Islet of Langerhans (tissue), 1 donor: Measurements from ENCODE around the gene CYP4F2.
"Not testable (repeated sequence)": the region's sequence is repeated elsewhere in the genome, so short reads cannot be mapped to it uniquely, and the experiment has no call there.

Source experiments
- FAIRE-seq: peaks from one replicate; lab custom pipeline; 2011; peaks lifted over from hg19 to GRCh38; lab: Jason Lieb, UNC

CYP4F2 gene, protein sequence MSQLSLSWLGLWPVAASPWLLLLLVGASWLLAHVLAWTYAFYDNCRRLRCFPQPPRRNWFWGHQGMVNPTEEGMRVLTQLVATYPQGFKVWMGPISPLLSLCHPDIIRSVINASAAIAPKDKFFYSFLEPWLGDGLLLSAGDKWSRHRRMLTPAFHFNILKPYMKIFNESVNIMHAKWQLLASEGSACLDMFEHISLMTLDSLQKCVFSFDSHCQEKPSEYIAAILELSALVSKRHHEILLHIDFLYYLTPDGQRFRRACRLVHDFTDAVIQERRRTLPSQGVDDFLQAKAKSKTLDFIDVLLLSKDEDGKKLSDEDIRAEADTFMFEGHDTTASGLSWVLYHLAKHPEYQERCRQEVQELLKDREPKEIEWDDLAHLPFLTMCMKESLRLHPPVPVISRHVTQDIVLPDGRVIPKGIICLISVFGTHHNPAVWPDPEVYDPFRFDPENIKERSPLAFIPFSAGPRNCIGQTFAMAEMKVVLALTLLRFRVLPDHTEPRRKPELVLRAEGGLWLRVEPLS

DNA sequence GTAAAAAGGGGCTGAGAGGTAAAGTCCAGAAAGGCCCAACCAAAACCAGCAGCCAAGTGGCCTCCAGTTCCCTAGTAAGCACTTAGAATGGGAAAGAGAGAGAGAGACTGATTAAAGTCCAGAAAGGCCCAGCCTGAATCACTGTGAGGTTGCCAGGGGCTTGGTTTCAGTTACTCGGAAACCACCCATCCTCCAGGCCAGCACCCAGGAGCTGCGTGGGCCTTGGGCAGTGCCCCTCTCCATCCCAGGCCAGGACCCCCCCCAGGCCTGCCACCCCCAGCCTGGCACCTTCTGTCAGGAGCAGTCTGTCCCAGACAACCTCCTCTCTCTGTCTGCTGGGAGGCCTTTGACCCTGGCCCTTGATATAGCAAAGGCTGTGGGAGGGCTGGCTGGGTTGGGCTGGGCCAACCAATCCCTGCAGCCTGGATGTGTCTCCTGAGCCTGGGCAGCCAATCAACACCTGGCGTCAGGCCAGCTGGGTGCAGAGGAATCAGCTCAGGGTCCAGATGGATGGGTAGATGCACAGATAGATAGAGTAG lies at the start of gene CYP4F2:
CYP4F2 (minus strand) TSS at position 337 of the 539 bp plus-strand sequence. CDS start 463 bp downstream, outside the sequence.
- FAIRE-seq, result no peak

- FAIRE-seq, result no peak
These were observed 47.4 kb upstream of the CYP4F2 start for GRCh38 chr19:15945301-15945700.

DNA sequence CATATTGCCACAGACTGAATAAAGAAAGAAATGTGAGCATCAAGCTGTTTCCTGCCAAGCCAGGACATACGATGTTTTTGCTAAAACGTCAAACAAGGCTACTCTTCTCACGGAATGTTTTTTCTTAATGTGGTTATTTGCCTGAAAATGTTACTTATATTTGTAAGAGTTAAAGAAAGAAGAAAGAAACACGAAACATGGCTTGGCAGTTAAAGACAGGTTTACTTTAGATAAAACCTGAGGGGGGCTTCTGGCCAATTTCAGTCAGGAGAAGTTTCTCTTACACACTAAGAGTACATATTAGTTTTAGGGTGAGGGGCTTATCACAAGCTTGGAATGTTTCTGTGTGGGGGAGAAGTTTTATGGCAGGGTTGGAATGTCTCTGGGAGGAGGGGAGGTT lies 46.5 kb upstream of the CYP4F2 start:
- no peak for FAIRE-seq

DNA sequence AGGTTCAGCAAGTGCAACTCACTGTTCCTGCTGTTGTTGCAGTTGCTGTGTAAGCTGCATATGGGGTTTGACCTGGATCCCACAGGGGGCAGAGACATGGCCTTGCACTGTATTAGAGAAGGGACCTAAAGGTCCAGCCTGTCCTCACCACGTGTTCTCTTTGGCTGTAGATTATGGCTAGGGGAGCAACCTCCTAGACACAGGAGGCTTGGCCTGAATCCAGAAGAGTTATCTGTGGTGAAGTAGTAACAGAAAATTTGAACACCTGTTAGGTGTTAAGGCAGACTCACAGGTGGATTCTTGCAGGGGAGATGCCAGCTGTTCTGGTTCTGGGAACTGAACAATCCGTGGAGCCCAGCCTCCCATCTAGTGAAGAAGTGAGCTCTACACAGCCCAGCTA lies 39.9 kb upstream of the CYP4F2 start:
- no peak for FAIRE-seq

- no peak for FAIRE-seq
These were observed 39.1 kb upstream of the CYP4F2 start for GRCh38 chr19:15936950-15937349.

GRCh38 chr19:15936173-15936572 lies 38.3 kb upstream of the CYP4F2 start:
- no peak for FAIRE-seq

- no peak for FAIRE-seq
These were observed 37.4 kb upstream of the CYP4F2 start for GRCh38 chr19:15935167-15935702.

DNA sequence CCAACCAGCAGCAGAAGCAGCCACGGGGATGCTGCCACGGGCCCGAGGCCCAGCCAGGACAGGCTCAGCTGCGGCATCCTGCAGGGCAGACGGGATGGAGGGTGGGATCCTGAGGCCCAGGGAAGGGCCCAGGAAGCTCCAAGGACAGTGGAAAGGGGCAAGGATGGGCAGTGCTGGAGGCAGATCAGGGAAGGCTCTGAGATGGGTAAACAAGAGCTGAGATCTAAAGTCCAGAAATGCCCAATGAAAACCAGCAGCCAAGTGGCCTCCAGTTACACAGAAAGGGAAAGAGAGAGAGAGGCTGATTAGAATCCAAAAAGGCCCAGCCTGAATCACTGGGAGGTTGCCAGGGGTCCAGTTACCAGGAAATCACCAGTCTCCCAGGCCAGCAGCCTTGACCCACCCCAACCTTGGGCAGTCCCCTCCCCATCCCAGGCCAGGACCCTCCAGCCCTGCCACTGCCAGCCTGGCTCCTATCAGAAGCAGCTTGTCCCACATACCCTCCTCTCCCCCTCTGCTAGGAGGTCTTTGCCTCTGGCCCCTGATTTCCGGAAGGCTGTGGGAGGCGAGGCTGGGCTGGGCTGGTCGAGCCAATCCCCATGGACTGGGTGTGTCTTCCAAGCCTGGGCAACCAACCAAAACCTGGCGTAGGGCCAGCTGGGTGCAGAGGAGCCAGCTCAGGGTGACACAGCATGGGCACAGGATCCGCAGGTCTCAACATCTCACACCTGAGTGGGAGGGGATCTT lies 36.6 kb upstream of the CYP4F2 start, which contains the start of gene CYP4F11:
CYP4F11 (minus strand) TSS at position 198 of the 747 bp plus-strand sequence; CDS start at position 77, 121 bp downstream.
- no peak for FAIRE-seq

- not testable (repeated sequence) for FAIRE-seq
These were observed 36.0 kb upstream of the CYP4F2 start for GRCh38 chr19:15933761-15934331.

GRCh38 chr19:15928321-15928720 lies 30.4 kb upstream of the CYP4F2 start:
- no peak for FAIRE-seq

DNA sequence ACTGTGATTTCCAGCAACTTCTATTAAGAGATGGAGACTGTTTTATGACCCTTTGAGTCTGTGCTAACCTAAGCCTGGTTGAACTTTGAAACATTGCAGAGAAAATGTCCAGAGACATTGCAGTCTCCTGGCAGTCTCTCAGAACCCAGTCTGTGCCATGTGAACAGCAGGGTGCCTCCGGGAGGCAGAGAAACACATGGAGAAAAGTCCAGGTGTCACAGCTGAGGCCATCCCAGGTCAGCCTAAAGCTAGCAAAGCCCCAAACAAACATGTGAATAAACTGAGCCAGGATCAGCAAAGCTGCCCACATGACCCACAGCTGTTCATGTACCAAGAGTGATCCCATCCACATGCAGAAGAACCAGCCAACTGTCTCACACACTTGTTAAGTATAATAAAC lies 28.6 kb upstream of the CYP4F2 start:
- no peak for FAIRE-seq

- no peak for FAIRE-seq
These were observed 25.8 kb upstream of the CYP4F2 start for GRCh38 chr19:15923702-15924101.

- FAIRE-seq, result no peak
These were observed 24.1 kb upstream of the CYP4F2 start for GRCh38 chr19:15922021-15922420.

GRCh38 chr19:15919243-15919642 lies 21.4 kb upstream of the CYP4F2 start:
- no peak for FAIRE-seq

DNA sequence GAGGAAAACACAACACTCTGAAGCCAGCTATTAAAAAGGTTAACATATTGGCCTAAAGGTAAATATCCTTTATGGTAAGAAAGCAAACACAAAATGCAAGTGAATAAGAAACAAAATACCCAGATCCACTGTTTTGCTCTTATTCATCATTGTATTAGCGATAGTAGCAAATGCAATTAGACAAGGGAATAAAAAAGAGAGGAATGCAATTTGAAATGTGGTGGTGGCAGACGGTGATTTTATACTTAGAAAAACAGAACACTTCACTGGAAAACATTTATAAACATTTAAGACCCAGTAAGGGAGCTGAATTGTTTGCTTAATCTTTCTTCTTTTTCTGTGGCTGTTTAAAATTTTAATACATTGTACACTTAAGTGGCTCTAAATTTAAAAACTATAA lies 17.2 kb upstream of the CYP4F2 start:
- no peak for FAIRE-seq

- no peak for FAIRE-seq
These were observed 16.0 kb upstream of the CYP4F2 start for GRCh38 chr19:15913830-15914229.

DNA sequence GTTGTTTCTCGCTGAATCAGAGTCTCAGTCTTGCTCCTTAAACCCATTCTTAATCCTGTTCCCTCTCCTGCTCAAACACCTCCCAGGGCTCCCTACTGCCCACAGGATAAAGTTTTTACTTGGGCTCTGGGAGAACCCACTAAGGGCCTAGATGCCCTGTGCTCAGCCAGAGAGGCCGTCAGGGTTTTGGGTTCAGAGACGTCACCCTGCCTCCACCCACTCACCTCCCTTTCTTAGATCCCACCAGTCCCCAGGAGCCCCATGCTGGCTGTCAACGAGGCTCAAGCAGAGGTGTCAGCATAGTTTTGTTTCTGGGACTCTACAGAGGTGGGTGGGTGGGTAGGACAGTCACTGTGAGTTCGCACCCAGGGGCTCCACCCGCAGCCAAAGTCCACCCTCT lies 15.5 kb upstream of the CYP4F2 start:
- no peak for FAIRE-seq

- no peak for FAIRE-seq
These were observed 13.8 kb upstream of the CYP4F2 start for GRCh38 chr19:15911599-15912235.

- no peak for FAIRE-seq
These were observed 7.2 kb upstream of the CYP4F2 start for GRCh38 chr19:15905026-15905425.

GRCh38 chr19:15902898-15903297 lies 5.0 kb upstream of the CYP4F2 start:
- not testable (repeated sequence) for FAIRE-seq

DNA sequence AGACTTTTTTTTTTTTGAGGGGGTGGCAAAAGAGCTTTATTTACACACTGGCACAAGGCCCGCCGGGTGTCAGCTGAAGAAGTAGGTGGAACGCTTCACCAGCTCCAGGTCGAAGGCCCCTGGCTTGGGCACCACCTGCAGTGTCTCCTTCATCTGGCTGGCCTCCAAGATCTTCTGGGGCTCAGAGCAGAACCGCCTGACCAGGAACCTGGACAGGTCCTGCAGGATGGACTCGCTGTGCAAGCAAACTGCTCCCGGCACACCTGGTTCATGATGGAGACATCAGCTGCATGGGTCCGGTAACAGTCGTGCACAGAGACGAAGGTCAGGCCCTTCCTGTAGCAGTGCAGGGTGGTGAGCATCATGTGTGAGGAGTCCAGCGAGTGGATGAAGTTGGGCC lies 4.4 kb upstream of the CYP4F2 start:
- FAIRE-seq, result no peak

GRCh38 chr19:15900504-15900903 lies 2.6 kb upstream of the CYP4F2 start:
- FAIRE-seq, result no peak
